ENCODE measurements around the gene ETNK2.

DNA sequence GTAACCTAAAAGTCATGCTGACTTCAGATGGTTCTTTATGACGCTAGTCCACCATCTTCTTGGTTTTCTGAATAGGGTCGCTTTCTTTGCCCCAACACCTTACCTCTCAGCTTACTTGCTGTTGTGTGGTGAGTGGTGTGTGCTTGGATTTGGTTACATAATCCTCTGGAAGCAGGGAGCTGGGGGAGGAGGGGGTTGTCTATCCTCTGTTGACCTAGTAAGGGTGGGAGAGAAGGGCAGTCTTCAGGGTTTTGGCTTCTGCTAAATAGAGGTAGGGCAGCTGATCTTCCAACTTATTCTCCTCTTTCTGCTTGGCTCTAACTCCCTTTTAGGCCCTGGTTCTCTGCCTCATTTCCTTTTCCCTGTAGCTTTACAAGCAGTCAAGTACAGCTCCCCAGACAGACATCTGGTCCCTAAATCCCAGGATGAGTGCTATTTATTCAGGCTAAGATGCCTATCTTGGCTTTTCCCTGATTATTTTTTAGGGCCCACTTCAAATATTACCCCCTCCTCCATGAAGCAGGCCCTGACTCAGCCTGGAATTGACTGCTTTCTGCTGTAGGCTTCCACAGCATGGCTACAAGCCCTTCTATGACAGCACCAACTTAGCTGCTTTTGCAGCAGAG, 20.7 kb upstream of the ETNK2 start:
- TF ChIP-seq, protein P1, sequence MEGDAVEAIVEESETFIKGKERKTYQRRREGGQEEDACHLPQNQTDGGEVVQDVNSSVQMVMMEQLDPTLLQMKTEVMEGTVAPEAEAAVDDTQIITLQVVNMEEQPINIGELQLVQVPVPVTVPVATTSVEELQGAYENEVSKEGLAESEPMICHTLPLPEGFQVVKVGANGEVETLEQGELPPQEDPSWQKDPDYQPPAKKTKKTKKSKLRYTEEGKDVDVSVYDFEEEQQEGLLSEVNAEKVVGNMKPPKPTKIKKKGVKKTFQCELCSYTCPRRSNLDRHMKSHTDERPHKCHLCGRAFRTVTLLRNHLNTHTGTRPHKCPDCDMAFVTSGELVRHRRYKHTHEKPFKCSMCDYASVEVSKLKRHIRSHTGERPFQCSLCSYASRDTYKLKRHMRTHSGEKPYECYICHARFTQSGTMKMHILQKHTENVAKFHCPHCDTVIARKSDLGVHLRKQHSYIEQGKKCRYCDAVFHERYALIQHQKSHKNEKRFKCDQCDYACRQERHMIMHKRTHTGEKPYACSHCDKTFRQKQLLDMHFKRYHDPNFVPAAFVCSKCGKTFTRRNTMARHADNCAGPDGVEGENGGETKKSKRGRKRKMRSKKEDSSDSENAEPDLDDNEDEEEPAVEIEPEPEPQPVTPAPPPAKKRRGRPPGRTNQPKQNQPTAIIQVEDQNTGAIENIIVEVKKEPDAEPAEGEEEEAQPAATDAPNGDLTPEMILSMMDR (IDR thresholded peaks at IDR 0.05), result no peak
- TF ChIP-seq RNF2 (IDR thresholded peaks at IDR 0.05; ENCODE audit: borderline replicate concordance, low read depth) (no peak), POLR2A (IDR thresholded peaks at IDR 0.05; ENCODE audit: low read length) (no peak), HDAC2 (IDR thresholded peaks at IDR 0.05) (no peak), CEBPB (IDR thresholded peaks at IDR 0.05) (no peak), MYC (IDR thresholded peaks at IDR 0.05; ENCODE audit: borderline replicate concordance, low read length) (no peak), RAD21 (conservative IDR thresholded peaks at IDR 0.05 in 1 of 2, IDR thresholded peaks at IDR 0.05 in 1 of 2) (no peak), EP300 (IDR thresholded peaks at IDR 0.05) (no peak), RCOR1 (IDR thresholded peaks at IDR 0.05; ENCODE audit: low read depth, low read length) (no peak), EHF (CRISPR knock-in tag; IDR thresholded peaks at IDR 0.05) (no peak)
- TF ChIP-seq, protein P2, sequence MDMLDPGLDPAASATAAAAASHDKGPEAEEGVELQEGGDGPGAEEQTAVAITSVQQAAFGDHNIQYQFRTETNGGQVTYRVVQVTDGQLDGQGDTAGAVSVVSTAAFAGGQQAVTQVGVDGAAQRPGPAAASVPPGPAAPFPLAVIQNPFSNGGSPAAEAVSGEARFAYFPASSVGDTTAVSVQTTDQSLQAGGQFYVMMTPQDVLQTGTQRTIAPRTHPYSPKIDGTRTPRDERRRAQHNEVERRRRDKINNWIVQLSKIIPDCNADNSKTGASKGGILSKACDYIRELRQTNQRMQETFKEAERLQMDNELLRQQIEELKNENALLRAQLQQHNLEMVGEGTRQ (IDR thresholded peaks at IDR 0.05), result no peak
- TF ChIP-seq, protein P3, sequence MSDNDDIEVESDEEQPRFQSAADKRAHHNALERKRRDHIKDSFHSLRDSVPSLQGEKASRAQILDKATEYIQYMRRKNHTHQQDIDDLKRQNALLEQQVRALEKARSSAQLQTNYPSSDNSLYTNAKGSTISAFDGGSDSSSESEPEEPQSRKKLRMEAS (IDR thresholded peaks at IDR 0.05), result no peak

Measured in A549 (cell line).